ENCODE measurements around the gene PNMA8C. TPM values are rescaled to one million over a fixed set of nuclear protein-coding genes. Genes with fewer than 3 reads are reported as not detected.

PNMA8C gene
- polyA plus RNA-seq = not detected

GRCh38 chr19:46428239-46429135, at the start of gene PNMA8C:
Gene PNMA8C, minus strand, starts transcription at chr19:46428936. Its CDS starts 577 bp downstream, at chr19:46428359.
- Histone ChIP-seq H3K36me3 (ENCODE audit: control insufficient read depth in 2 of 2, insufficient read depth in 2 of 2, low read length in 1 of 2) (no peaks in the 10 kb centered on the region), H3K27me3 (ENCODE audit: control insufficient read depth in 1 of 2, insufficient read depth in 2 of 2, low read length in 2 of 2) (peaks cover 3 to 7% of the 10 kb centered on the region in 2 donors), H3K4me3 (ENCODE audit: low read depth in 1 of 2, low read length in 2 of 2) (no peak within 1 kb of the TSS), H3K27ac (ENCODE audit: low read depth in 2 of 2, low read length in 1 of 2) (no peak within 1 kb of the TSS), H3K9me3 (ENCODE audit: control insufficient read depth in 2 of 2, insufficient read depth in 1 of 2, low read depth in 1 of 2, low read length in 1 of 2) (no peaks in the 10 kb centered on the region), H3K4me1 (ENCODE audit: control insufficient read depth in 2 of 2, insufficient read depth in 2 of 2, low read length in 1 of 2) (peaks cover 3 to 5% of the 10 kb centered on the region in 2 donors)
- WGBS, 2 donors = 32 to 33% methylated on average over 52 of the region's 52 CpGs

- Histone ChIP-seq H3K27ac (ENCODE audit: low read depth in 2 of 2, low read length in 1 of 2) (no peak overlapping the region), H3K27me3 (ENCODE audit: control insufficient read depth in 1 of 2, insufficient read depth in 2 of 2, low read length in 2 of 2) (no peaks in the 10 kb centered on the region), H3K4me3 (ENCODE audit: low read depth in 1 of 2, low read length in 2 of 2) (no peak overlapping the region), H3K36me3 (ENCODE audit: control insufficient read depth in 2 of 2, insufficient read depth in 2 of 2, low read length in 1 of 2) (no peaks in the 10 kb centered on the region), H3K4me1 (ENCODE audit: control insufficient read depth in 2 of 2, insufficient read depth in 2 of 2, low read length in 1 of 2) (peaks cover 0 to 2% of the 10 kb centered on the region in 2 donors), H3K9me3 (ENCODE audit: control insufficient read depth in 2 of 2, insufficient read depth in 1 of 2, low read depth in 1 of 2, low read length in 1 of 2) (no peaks in the 10 kb centered on the region)
- 61 to 63% methylated on average over 2 of the region's 2 CpGs for WGBS, 2 donors
These were observed 47.2 kb upstream of the PNMA8C start for GRCh38 chr19:46475986-46476385.

GRCh38 chr19:46474211-46474610, 45.5 kb upstream of the PNMA8C start:
- no peaks in the 10 kb centered on the region for H3K9me3 ChIP-seq (ENCODE audit: control insufficient read depth in 2 of 2, insufficient read depth in 1 of 2, low read depth in 1 of 2, low read length in 1 of 2)
- no peaks in the 10 kb centered on the region for H3K27me3 ChIP-seq (ENCODE audit: control insufficient read depth in 1 of 2, insufficient read depth in 2 of 2, low read length in 2 of 2)
- peaks cover 0 to 2% of the 10 kb centered on the region in 2 donors for H3K4me1 ChIP-seq (ENCODE audit: control insufficient read depth in 2 of 2, insufficient read depth in 2 of 2, low read length in 1 of 2)
- 88 to 91% methylated on average over 8 of the region's 8 CpGs for WGBS, 2 donors
- no peak overlapping the region for H3K4me3 ChIP-seq (ENCODE audit: low read depth in 1 of 2, low read length in 2 of 2)
- H3K36me3 ChIP-seq (ENCODE audit: control insufficient read depth in 2 of 2, insufficient read depth in 2 of 2, low read length in 1 of 2) = no peaks in the 10 kb centered on the region
- no peak overlapping the region for H3K27ac ChIP-seq (ENCODE audit: low read depth in 2 of 2, low read length in 1 of 2)

GRCh38 chr19:46472592-46472991, 43.9 kb upstream of the PNMA8C start:
- Histone ChIP-seq H3K27ac (ENCODE audit: low read depth in 2 of 2, low read length in 1 of 2) (no peak overlapping the region), H3K4me1 (ENCODE audit: control insufficient read depth in 2 of 2, insufficient read depth in 2 of 2, low read length in 1 of 2) (peaks cover 0 to 2% of the 10 kb centered on the region in 2 donors), H3K4me3 (ENCODE audit: low read depth in 1 of 2, low read length in 2 of 2) (no peak overlapping the region), H3K36me3 (ENCODE audit: control insufficient read depth in 2 of 2, insufficient read depth in 2 of 2, low read length in 1 of 2) (no peaks in the 10 kb centered on the region), H3K9me3 (ENCODE audit: control insufficient read depth in 2 of 2, insufficient read depth in 1 of 2, low read depth in 1 of 2, low read length in 1 of 2) (no peaks in the 10 kb centered on the region), H3K27me3 (ENCODE audit: control insufficient read depth in 1 of 2, insufficient read depth in 2 of 2, low read length in 2 of 2) (no peaks in the 10 kb centered on the region)
- 84 to 89% methylated on average over 4 of the region's 4 CpGs for WGBS, 2 donors

- H3K9me3 ChIP-seq (ENCODE audit: control insufficient read depth in 2 of 2, insufficient read depth in 1 of 2, low read depth in 1 of 2, low read length in 1 of 2) = no peaks in the 10 kb centered on the region
- no peak overlapping the region for H3K27ac ChIP-seq (ENCODE audit: low read depth in 2 of 2, low read length in 1 of 2)
- no peaks in the 10 kb centered on the region for H3K27me3 ChIP-seq (ENCODE audit: control insufficient read depth in 1 of 2, insufficient read depth in 2 of 2, low read length in 2 of 2)
- WGBS, 2 donors = 67 to 70% methylated on average over 11 of the region's 11 CpGs
- no peaks in the 10 kb centered on the region for H3K36me3 ChIP-seq (ENCODE audit: control insufficient read depth in 2 of 2, insufficient read depth in 2 of 2, low read length in 1 of 2)
- H3K4me1 ChIP-seq (ENCODE audit: control insufficient read depth in 2 of 2, insufficient read depth in 2 of 2, low read length in 1 of 2) = peaks cover 0 to 2% of the 10 kb centered on the region in 2 donors
- no peak overlapping the region for H3K4me3 ChIP-seq (ENCODE audit: low read depth in 1 of 2, low read length in 2 of 2)
These were observed 43.2 kb upstream of the PNMA8C start for GRCh38 chr19:46471811-46472543.

GRCh38 chr19:46471116-46471733, 42.5 kb upstream of the PNMA8C start, which contains the start of gene PNMA8A:
Gene PNMA8A, minus strand, starts transcription at chr19:46471563. Its CDS starts 528 bp downstream, at chr19:46471035.
- no peak within 1 kb of the TSS for H3K27ac ChIP-seq (ENCODE audit: low read depth in 2 of 2, low read length in 1 of 2)
- H3K36me3 ChIP-seq (ENCODE audit: control insufficient read depth in 2 of 2, insufficient read depth in 2 of 2, low read length in 1 of 2) = no peaks in the 10 kb centered on the region
- H3K4me1 ChIP-seq (ENCODE audit: control insufficient read depth in 2 of 2, insufficient read depth in 2 of 2, low read length in 1 of 2) = peaks cover 0 to 2% of the 10 kb centered on the region in 2 donors
- no peaks in the 10 kb centered on the region for H3K9me3 ChIP-seq (ENCODE audit: control insufficient read depth in 2 of 2, insufficient read depth in 1 of 2, low read depth in 1 of 2, low read length in 1 of 2)
- H3K27me3 ChIP-seq (ENCODE audit: control insufficient read depth in 1 of 2, insufficient read depth in 2 of 2, low read length in 2 of 2) = no peaks in the 10 kb centered on the region
- 7% methylated on average over 45 to 57 of the region's 57 CpGs for WGBS, 2 donors
- peak within 1 kb of the TSS in 1 of 2 donors; percentile 6 for H3K4me3 ChIP-seq (ENCODE audit: low read depth in 1 of 2, low read length in 2 of 2)

GRCh38 chr19:46470376-46470775, 41.6 kb upstream of the PNMA8C start:
- Histone ChIP-seq H3K9me3 (ENCODE audit: control insufficient read depth in 2 of 2, insufficient read depth in 1 of 2, low read depth in 1 of 2, low read length in 1 of 2) (no peaks in the 10 kb centered on the region), H3K4me3 (ENCODE audit: low read depth in 1 of 2, low read length in 2 of 2) (no peak overlapping the region), H3K27me3 (ENCODE audit: control insufficient read depth in 1 of 2, insufficient read depth in 2 of 2, low read length in 2 of 2) (no peaks in the 10 kb centered on the region), H3K36me3 (ENCODE audit: control insufficient read depth in 2 of 2, insufficient read depth in 2 of 2, low read length in 1 of 2) (no peaks in the 10 kb centered on the region), H3K4me1 (ENCODE audit: control insufficient read depth in 2 of 2, insufficient read depth in 2 of 2, low read length in 1 of 2) (peaks cover 0 to 2% of the 10 kb centered on the region in 2 donors), H3K27ac (ENCODE audit: low read depth in 2 of 2, low read length in 1 of 2) (no peak overlapping the region)
- WGBS, 2 donors = 91 to 92% methylated on average over 10 of the region's 10 CpGs

- Histone ChIP-seq H3K4me3 (ENCODE audit: low read depth in 1 of 2, low read length in 2 of 2) (no peak overlapping the region), H3K9me3 (ENCODE audit: control insufficient read depth in 2 of 2, insufficient read depth in 1 of 2, low read depth in 1 of 2, low read length in 1 of 2) (no peaks in the 10 kb centered on the region), H3K36me3 (ENCODE audit: control insufficient read depth in 2 of 2, insufficient read depth in 2 of 2, low read length in 1 of 2) (no peaks in the 10 kb centered on the region), H3K4me1 (ENCODE audit: control insufficient read depth in 2 of 2, insufficient read depth in 2 of 2, low read length in 1 of 2) (peaks cover 0 to 2% of the 10 kb centered on the region in 2 donors), H3K27me3 (ENCODE audit: control insufficient read depth in 1 of 2, insufficient read depth in 2 of 2, low read length in 2 of 2) (no peaks in the 10 kb centered on the region), H3K27ac (ENCODE audit: low read depth in 2 of 2, low read length in 1 of 2) (no peak overlapping the region)
- WGBS, 2 donors = 95% methylated on average over 18 of the region's 18 CpGs
These were observed 40.9 kb upstream of the PNMA8C start for GRCh38 chr19:46469541-46470185.

Data from esophagus (tissue), 2 donors.